Hematopoietic multipotent progenitor cell treated with erythropoietin and hydrocortisone succinate and interleukin-3 and kit ligand, for 15 days (in vitro differentiated cells): ENCODE data around the gene TRIM22.

ENCODE experiments used
- DNase-seq: peaks from one replicate; pipeline ENCODE4 v3.0.0-alpha.2; 2015; ENCODE audit warnings: low spot score

TRIM22 gene

GRCh38 chr11:5746614-5747013 lies 57.0 kb downstream of the TRIM22 start:
- no peak for DNase-seq

- no peak for DNase-seq
These were observed 60.2 kb downstream of the TRIM22 start for GRCh38 chr11:5749836-5750235.

GRCh38 chr11:5753943-5754342 lies 64.4 kb downstream of the TRIM22 start, which contains the start of gene OR52N4:
TSS of gene OR52N4 (plus strand) at chr11:5754243. CDS start at chr11:5754741, 498 bp downstream.
- DNase-seq = no peak
